Erythroblast (primary cell): ENCODE data around the gene PRPF19.

Experiments used
- DNase-seq, 2 experiments: peaks; one replicate each; lab custom pipeline; 2025; lab: John Stamatoyannopoulos, UW
- GATA1 ChIP-seq: IDR thresholded peaks from 2 replicates; pipeline ENCODE4 v1.6.1; 2011; ENCODE audit warnings: low read depth, mild to moderate bottlenecking, control low read depth, low read length, moderate library complexity
- POLR2A ChIP-seq: IDR thresholded peaks from 2 replicates; pipeline ENCODE4 v1.6.1; 2011; ENCODE audit warnings: mild to moderate bottlenecking, low read length

The PRPF19 gene

DNA sequence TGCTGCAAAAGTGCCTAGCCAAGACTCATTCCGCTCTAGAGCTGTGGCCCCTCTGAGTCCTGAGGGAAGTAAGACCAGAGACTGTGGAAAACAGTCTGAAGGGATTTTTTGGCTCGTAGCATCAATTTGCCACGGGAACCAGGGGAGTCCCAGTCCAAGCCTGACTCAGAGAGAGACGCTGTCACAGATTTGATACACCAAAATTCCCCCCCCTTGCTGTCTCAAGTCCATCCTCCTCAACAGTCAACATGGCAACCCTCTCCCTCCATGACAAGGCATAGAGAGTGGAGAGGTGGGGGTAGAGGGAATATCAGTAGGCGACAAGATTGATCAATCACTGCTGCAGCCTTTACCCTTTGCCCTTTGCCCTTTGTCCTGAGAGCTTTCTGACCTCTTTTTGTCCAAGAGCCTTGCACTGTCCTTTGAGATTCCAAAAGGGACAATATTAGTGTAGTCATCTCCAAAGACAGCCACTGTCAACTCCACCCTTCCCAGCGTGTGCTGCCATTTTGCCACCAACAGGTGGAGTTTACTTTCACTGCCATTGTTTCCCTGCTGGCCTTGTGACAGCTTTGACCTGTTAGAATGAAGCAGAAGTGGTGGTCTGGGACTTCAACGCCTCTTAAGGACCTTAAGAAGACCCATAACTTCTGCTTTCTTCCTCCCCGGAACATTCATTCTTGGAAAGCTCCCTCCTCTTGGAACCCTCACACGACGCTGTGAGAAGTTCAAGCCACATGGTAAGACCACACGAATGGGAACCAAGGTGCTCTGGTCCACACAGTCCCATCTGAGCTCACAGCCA is 38.3 kb upstream of the PRPF19 start:
- no peak for TF ChIP-seq GATA1
- TF ChIP-seq POLR2A = no peak
- peak in 1 of 2 experiments; percentile 10 for DNase-seq

DNA sequence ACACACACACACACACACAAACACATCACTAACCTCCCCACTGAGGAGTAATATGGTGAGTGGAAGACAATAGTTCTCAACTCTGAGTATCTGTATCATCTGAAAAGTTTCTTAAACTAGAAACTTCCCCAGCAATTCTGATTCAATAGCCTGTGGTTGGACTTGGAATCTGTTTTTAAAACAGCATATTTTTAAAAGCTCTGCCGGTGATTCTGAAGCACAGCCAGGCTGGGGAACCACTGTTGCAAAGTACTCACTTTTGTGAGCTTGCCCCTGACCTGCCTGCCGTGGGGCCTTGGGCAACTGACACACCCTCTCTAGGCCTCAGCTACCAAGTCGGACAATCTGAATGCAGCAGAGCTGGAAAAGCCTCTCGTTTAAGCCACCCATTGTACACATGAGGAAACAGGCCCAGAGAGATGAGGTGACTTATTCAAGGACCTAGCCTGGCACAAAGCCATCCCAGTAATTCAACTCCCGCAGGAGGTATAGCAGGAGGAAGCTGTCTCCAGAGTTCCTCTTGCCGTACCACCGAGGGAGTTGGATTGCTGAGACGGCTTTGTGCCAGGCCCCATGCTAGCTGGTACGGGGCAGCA is 36.7 kb upstream of the PRPF19 start:
- DNase-seq = no peak
- no peak for TF ChIP-seq GATA1
- no peak for TF ChIP-seq POLR2A

DNA sequence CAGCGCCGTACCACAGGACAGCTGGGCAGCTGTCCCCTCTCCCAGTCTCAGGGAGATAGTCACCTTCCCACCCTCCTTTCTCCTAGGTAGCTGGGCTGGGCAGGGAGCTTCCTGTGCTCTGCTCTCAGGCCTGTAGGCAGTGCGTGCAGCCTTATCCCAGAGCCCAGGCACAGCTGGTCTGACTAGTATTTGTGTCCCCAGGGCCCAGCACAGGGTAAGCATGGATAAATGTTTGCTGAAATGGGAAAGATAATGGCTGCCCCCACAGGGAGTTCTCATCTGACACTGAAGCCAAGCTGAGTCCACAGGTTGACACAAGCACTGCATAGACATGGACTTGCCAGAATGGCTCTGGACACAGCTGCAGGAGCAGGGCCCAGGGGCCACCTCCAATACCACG is 35.8 kb upstream of the PRPF19 start:
- no peak for DNase-seq
- TF ChIP-seq GATA1 (no peak), POLR2A (no peak)

DNA sequence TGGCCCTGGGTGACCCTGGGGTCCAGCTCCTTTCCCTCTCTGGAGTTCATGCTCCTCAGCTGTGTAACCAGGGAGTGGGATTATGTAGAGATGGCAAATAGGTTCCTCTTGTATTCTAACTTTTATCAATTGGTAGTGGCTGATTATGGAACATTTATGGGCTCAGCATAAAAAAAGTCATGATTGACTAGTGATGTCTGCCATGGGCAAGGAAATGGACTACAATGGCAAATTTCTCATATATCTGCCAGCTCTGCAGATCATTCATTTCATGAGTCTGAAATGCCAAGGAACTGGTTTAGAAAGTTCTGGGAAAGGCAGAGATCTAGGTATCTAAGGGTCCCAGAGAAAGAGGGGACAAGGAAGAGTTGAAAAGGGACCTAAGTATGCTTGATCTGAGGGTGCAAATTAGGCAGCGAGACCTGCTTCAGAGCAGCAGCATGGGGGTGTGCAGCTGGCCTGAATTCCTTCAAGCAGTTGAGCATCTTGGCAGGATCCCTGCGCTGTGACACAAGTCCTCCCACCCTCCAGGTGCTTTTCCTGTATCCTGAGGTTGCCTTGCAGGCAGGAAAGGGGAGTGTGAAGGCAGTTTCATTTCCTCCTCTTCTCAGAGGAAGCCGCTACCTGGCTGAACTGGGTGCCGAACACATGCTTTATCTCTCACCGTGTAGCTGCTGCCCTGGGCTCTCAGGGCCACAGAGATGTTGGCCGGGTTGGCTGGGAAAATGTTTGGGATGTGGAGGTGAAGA is 35.2 kb upstream of the PRPF19 start:
- no peak for DNase-seq
- TF ChIP-seq POLR2A = no peak
- TF ChIP-seq GATA1 = no peak

DNA sequence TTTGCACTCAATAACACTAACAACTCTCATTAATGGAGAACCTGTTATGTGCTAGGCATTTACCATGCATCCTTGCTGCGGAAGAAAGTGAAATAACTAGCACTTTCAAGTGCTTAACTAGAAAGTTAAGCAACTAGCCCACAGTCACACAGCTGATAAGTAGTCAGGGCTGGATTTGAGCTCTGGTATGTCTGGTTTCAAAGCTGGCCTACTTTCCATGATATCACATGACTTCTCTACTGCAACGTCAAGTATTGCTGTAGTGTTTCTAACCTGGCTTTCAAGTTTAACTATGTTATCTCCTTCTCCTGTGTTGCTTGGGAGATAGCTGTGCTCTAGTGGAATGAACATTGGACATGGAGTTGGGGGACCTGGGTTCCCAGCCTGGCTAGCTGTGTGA is 33.5 kb upstream of the PRPF19 start:
- TF ChIP-seq POLR2A (no peak), GATA1 (no peak)
- no peak for DNase-seq

DNA sequence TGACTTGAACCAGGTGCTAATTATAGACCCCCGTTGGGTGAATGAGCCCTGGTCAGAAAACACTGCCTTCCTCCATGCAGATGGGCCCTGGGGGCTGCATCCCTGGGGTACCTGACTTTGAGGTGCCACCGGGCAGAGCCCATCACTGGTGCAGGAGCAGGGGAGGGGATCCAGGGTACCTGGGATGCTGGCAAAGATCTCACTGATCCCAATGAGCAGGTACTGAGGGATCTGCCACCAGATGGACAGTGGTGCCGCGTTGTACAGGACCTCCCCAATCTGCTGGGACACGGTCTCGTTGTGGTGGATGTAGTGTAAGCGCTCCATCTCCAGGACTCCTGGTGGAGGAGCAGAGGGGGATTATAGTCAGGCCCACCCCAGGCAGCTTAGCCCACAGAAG is 32.9 kb upstream of the PRPF19 start:
- no peak for DNase-seq

DNA sequence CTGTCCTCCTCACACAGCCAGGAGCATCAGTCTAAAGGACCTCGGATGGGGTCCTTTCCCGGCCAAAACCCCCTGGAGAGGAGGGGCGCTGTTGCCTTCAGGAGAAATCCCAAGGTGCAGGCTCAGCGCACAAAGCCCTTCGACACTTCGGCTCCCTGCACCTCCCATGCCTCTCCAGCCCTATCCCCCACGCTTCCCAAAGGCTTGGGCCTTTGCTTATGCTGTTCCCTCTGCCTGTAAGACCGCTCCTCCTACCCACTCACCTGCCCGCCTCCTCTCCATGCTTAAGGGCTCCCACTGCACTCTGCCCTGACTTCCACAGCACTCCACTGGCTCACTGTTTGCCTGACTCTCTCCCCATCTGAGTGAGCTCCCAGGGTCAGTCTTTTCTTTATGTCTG is 32.1 kb upstream of the PRPF19 start:
- DNase-seq = no peak
- no peak for TF ChIP-seq POLR2A
- TF ChIP-seq GATA1 = no peak

More for the DNA sequence above, 32.9 kb upstream of the PRPF19 start:
- TF ChIP-seq GATA1 (no peak), POLR2A (no peak)

DNA sequence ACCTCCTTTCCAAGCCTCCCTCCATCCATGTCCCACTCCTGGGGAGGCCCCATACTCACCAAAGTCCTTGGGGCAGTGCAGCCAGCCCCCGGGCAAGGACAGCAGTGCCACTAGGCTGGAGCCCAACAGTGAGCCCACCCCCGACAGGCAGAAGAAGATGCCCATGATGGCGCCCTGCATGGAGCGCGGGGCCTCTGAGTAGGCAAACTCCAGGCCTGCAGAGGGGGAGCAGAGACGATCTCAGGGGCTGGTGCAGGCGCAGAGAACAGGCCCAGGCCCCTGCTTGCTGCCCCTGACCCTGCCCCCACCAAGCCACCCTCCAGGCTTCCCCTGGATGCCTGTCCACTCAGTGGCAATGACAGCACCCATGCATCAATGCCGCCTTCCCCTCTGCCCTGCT is 31.4 kb upstream of the PRPF19 start:
- no peak for DNase-seq
- TF ChIP-seq POLR2A (no peak), GATA1 (no peak)

DNA sequence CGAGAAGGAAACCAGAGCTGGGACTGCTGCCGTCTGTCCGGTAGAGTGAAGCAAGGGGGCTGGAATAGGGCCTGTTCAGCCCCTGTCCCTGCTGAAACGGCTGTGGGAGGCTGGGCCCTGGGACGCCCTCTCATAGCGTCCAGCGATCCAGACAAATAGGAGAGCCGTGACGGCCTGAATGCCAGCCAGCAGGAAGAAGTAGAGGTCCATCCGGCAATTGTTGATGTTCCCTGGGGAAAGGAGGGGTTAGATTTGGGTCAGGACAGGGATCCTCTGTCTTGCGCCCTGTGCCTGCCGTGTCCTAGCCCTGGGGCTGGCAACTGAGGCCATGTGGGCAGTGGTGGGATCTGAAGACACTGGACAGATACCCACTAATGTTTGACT is 30.8 kb upstream of the PRPF19 start:
- no peak for TF ChIP-seq GATA1
- TF ChIP-seq POLR2A = no peak
- no peak for DNase-seq

DNA sequence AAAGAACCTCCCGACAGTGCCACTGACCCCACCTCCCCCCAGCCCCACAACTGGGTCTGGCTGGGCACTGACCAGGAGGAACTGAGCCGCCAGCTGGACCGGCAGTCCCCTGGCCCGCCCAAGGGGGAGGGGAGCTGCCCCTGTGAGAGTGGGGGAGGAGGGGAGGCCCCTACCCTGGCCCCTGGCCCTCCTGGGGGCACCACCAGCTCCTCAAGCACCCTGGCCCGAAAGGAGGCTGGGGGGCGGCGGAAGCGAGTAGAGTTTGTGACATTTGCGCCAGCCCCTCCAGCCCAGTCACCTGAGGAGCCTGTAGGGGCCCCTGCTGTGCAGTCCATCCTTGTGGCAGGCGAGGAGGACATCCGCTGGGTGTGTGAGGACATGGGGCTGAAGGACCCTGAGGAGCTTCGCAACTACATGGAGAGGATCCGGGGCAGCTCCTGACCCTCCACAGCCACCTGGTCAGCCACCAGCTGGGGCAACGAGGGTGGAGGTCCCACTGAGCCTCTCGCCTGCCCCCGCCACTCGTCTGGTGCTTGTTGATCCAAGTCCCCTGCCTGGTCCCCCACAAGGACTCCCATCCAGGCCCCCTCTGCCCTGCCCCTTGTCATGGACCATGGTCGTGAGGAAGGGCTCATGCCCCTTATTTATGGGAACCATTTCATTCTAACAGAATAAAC is 30.2 kb upstream of the PRPF19 start:
- DNase-seq = no peak
- no peak for TF ChIP-seq GATA1
- TF ChIP-seq POLR2A = no peak

DNA sequence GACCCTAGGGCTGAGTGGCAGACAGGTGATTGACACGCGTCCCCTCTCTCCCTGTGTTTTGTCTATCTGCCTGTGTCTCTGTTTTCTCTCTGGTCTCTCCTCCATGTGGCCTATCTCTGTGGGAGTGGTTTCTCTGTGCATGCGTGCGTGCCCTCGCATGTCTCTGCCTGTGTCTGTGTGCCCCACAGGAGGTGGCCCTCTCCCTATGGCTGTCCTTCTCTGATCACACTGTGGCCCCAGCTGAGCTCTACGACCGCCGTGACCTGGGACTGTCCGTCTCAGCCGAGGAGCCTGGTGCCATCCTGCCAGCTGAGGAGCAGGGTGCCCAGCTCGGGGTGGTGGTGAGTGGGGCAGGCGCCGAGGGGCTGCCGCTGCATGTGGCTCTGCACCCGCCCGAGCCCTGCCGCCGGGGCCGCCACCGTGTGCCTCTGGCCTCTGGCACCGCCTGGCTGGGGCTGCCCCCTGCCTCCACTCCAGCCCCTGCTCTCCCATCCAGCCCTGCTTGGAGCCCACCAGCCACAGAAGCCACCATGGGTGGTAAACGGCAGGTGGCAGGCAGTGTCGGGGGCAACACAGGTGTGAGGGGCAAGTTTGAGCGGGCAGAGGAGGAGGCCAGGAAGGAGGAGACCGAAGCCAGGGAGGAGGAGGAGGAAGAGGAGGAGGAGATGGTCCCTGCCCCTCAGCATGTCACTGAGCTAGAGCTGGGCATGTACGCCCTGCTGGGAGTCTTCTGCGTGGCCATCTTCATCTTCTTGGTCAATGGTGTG is 29.5 kb upstream of the PRPF19 start:
- TF ChIP-seq POLR2A = no peak
- no peak for TF ChIP-seq GATA1
- DNase-seq = no peak

DNA sequence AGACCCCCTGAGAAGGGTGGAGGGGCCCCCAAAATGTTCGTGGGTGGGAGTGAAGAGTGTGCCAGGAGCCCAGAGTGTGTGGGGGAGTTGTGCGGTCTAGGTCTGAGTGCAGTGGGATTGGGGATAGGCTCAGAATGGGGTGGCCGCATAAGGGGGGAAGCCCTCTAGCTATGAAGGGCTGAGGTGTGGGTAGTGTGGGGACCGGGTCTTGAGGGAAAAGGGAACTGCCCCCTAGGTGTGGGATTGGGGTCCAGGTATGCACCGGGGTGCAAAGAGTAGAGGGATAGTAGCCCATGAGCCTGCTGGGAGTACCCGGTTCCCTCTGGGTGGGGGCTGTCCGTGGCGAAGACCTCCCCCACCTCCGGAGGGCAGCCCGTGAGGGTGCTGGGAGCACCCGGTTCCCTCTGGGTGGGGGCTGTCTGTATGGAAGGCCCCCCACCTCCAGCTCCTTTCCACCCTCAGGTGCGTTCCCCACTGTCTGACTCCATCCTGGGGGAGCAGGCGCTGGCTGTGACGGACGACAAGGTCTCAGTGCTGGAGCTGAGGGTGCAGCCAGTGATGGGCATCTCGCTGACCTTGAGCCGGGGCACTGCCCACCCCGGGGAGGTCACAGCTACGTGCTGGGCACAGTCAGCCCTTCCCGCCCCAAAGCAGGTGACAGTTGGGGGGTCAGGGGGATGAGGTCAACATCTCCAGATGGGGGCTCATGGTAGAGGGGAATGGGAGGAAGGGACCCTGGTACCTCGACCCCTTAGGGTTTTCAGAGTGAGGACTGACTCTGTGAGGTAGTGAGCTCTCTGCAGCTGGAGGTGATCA is 28.6 kb upstream of the PRPF19 start:
- TF ChIP-seq GATA1 (no peak), POLR2A (no peak)
- DNase-seq = no peak
